Measurements from ENCODE around the gene TTLL9.

- TF ChIP-seq CTCF (conservative IDR thresholded peaks at IDR 0.05) (no peak), ZFX (IDR thresholded peaks at IDR 0.05) (no peak)
Measured at GRCh38 chr20:31963889-31964288, 93.5 kb downstream of the TTLL9 start.
